ENCODE results near the gene ZNF664.

Gene ZNF664

GRCh38 chr12:123965382-123965781 lies 7.6 kb upstream of the ZNF664 start:
- Mint-ChIP-seq H3K4me3 (no peak overlapping the region), H3K36me3 (ENCODE audit: low read depth) (no peaks in the 10 kb centered on the region), H3K4me1 (peaks cover 22% of the 10 kb centered on the region), H3K27me3 (ENCODE audit: low read depth) (no peaks in the 10 kb centered on the region), H3K9me3 (no peaks in the 10 kb centered on the region), H3K27ac (no peak overlapping the region)
- no peak for TF ChIP-seq CTCF (IDR thresholded peaks at IDR 0.05; ENCODE audit: unreplicated experiment in 3 of 3)

- TF ChIP-seq CTCF (IDR thresholded peaks at IDR 0.05; ENCODE audit: unreplicated experiment in 3 of 3), result no peak
- no peak overlapping the region for H3K27ac Mint-ChIP-seq
- H3K4me3 Mint-ChIP-seq, result no peak overlapping the region
- H3K9me3 Mint-ChIP-seq, result no peaks in the 10 kb centered on the region
- H3K36me3 Mint-ChIP-seq (ENCODE audit: low read depth), result no peaks in the 10 kb centered on the region
- no peaks in the 10 kb centered on the region for H3K27me3 Mint-ChIP-seq (ENCODE audit: low read depth)
- peaks cover 35% of the 10 kb centered on the region for H3K4me1 Mint-ChIP-seq
Observed at GRCh38 chr12:123966596-123966995, 6.4 kb upstream of the ZNF664 start.

- Mint-ChIP-seq H3K4me1 (peaks cover 36% of the 10 kb centered on the region), H3K27me3 (ENCODE audit: low read depth) (no peaks in the 10 kb centered on the region), H3K9me3 (no peaks in the 10 kb centered on the region), H3K27ac (no peak overlapping the region), H3K4me3 (no peak overlapping the region), H3K36me3 (ENCODE audit: low read depth) (no peaks in the 10 kb centered on the region)
- TF ChIP-seq CTCF (IDR thresholded peaks at IDR 0.05; ENCODE audit: unreplicated experiment in 3 of 3), result no peak
Observed at GRCh38 chr12:123967121-123967586, 5.9 kb upstream of the ZNF664 start.

GRCh38 chr12:123971449-123971769 lies 1.6 kb upstream of the ZNF664 start:
- Mint-ChIP-seq H3K27me3 (ENCODE audit: low read depth) (no peaks in the 10 kb centered on the region), H3K4me1 (peaks cover 49% of the 10 kb centered on the region), H3K9me3 (no peaks in the 10 kb centered on the region), H3K4me3 (peak overlapping the region; percentile 97 to 99 (median 98)), H3K27ac (peak overlapping the region; percentile 94 to 99 (median 94)), H3K36me3 (ENCODE audit: low read depth) (peaks cover 16% of the 10 kb centered on the region)
- no peak for TF ChIP-seq CTCF (IDR thresholded peaks at IDR 0.05; ENCODE audit: unreplicated experiment in 3 of 3)

- H3K36me3 Mint-ChIP-seq (ENCODE audit: low read depth), result peaks cover 20% of the 10 kb centered on the region
- H3K4me1 Mint-ChIP-seq, result peaks cover 49% of the 10 kb centered on the region
- H3K27ac Mint-ChIP-seq, result peak overlapping the region; percentile 94 to 99 (median 94)
- H3K27me3 Mint-ChIP-seq (ENCODE audit: low read depth), result no peaks in the 10 kb centered on the region
- no peaks in the 10 kb centered on the region for H3K9me3 Mint-ChIP-seq
- TF ChIP-seq CTCF (IDR thresholded peaks at IDR 0.05; ENCODE audit: unreplicated experiment in 3 of 3), result no peak
- peak overlapping the region; percentile 97 to 99 (median 98) for H3K4me3 Mint-ChIP-seq
Observed at GRCh38 chr12:123971770-123972456, 1.1 kb upstream of the ZNF664 start.

Data from nephron (organoid).